Neuron (in vitro differentiated cells): ENCODE measurements around the gene GOLGB1.
"Not testable (repeated sequence)": the region's sequence is repeated elsewhere in the genome, so short reads cannot be mapped to it uniquely, and the experiment has no call there.

ENCODE experiments used
- H2AFZ ChIP-seq: one replicate; pipeline ENCODE4 v1.6.1; 2013; ENCODE audit warnings: low read depth, mild to moderate bottlenecking, inconsistent platforms, low read length, moderate library complexity
- H3K27me3 ChIP-seq: one replicate; pipeline ENCODE4 v1.6.1; 2013; ENCODE audit warnings: low read length; ENCODE audit not compliant: insufficient read depth
- H3K36me3 ChIP-seq: one replicate; pipeline ENCODE4 v1.6.1; 2013; ENCODE audit warnings: low read length; ENCODE audit not compliant: insufficient read depth
- H3K4me1 ChIP-seq: one replicate; pipeline ENCODE4 v1.6.1; 2013; ENCODE audit warnings: low read length; ENCODE audit not compliant: insufficient read depth
- H3K4me3 ChIP-seq: 2 replicates; pipeline ENCODE4 v1.5.1; 2013; ENCODE audit warnings: mild to moderate bottlenecking, low read length, moderate library complexity
- H3K9me3 ChIP-seq: one replicate; pipeline ENCODE4 v1.6.1; 2013; ENCODE audit warnings: low read length

GOLGB1 gene

GRCh38 chr3:121749276-121750086 is at the start of gene GOLGB1:
GOLGB1 (minus strand) TSS chr3:121749741; CDS start chr3:121730971, 18,770 bp downstream.
- H3K27me3 ChIP-seq, result no peaks in the 10 kb centered on the region
- peak within 1 kb of the TSS; percentile 81 for H3K4me3 ChIP-seq
- no peaks in the 10 kb centered on the region for H3K9me3 ChIP-seq
- H3K36me3 ChIP-seq, result no peaks in the 10 kb centered on the region
- peaks cover 17% of the 10 kb centered on the region for H3K4me1 ChIP-seq
- peak within 1 kb of the TSS; percentile 22 for H2AFZ ChIP-seq

- H3K36me3 ChIP-seq, result peaks cover 28% of the 10 kb centered on the region
Observed at GRCh38 chr3:121796970-121797369, 47.4 kb upstream of the GOLGB1 start.

GRCh38 chr3:121794264-121794983 is 44.9 kb upstream of the GOLGB1 start:
- H3K36me3 ChIP-seq, result peaks cover 37% of the 10 kb centered on the region

More at GRCh38 chr3:121796970-121797369, 47.4 kb upstream of the GOLGB1 start:
- H3K27me3 ChIP-seq, result no peaks in the 10 kb centered on the region
- H3K4me1 ChIP-seq, result no peaks in the 10 kb centered on the region
- H3K9me3 ChIP-seq, result no peaks in the 10 kb centered on the region
- H2AFZ ChIP-seq, result no peak overlapping the region
- H3K4me3 ChIP-seq, result no peak overlapping the region

GRCh38 chr3:121793078-121793477 is 43.5 kb upstream of the GOLGB1 start:
- H3K36me3 ChIP-seq, result peaks cover 37% of the 10 kb centered on the region
- no peak overlapping the region for H2AFZ ChIP-seq
- H3K4me1 ChIP-seq, result no peaks in the 10 kb centered on the region
- no peaks in the 10 kb centered on the region for H3K27me3 ChIP-seq
- no peak overlapping the region for H3K4me3 ChIP-seq
- no peaks in the 10 kb centered on the region for H3K9me3 ChIP-seq

More at GRCh38 chr3:121794264-121794983, 44.9 kb upstream of the GOLGB1 start:
- H3K4me1 ChIP-seq, result no peaks in the 10 kb centered on the region
- H3K27me3 ChIP-seq, result no peaks in the 10 kb centered on the region
- no peaks in the 10 kb centered on the region for H3K9me3 ChIP-seq
- H2AFZ ChIP-seq, result no peak overlapping the region
- H3K4me3 ChIP-seq, result no peak overlapping the region

- H3K9me3 ChIP-seq, result no peaks in the 10 kb centered on the region
- H3K27me3 ChIP-seq, result no peaks in the 10 kb centered on the region
- H3K4me1 ChIP-seq, result no peaks in the 10 kb centered on the region
- H2AFZ ChIP-seq, result no peak overlapping the region
- peaks cover 67% of the 10 kb centered on the region for H3K36me3 ChIP-seq
- no peak overlapping the region for H3K4me3 ChIP-seq
Observed at GRCh38 chr3:121786485-121786884, 36.9 kb upstream of the GOLGB1 start.

- not testable (repeated sequence) for H3K4me1 ChIP-seq, H3K9me3 ChIP-seq, H3K4me3 ChIP-seq, H3K27me3 ChIP-seq, H2AFZ ChIP-seq
- peaks cover 80% of the 10 kb centered on the region for H3K36me3 ChIP-seq
Observed at GRCh38 chr3:121782784-121783183, 33.2 kb upstream of the GOLGB1 start.

GRCh38 chr3:121781611-121782010 is 32.1 kb upstream of the GOLGB1 start:
- Histone ChIP-seq H3K4me3 (no peak overlapping the region), H2AFZ (no peak overlapping the region), H3K9me3 (no peaks in the 10 kb centered on the region), H3K36me3 (peaks cover 79% of the 10 kb centered on the region), H3K4me1 (no peaks in the 10 kb centered on the region), H3K27me3 (no peaks in the 10 kb centered on the region)

- not testable (repeated sequence) for H2AFZ ChIP-seq, H3K9me3 ChIP-seq, H3K27me3 ChIP-seq, H3K4me3 ChIP-seq, H3K4me1 ChIP-seq
- H3K36me3 ChIP-seq, result peaks cover 63% of the 10 kb centered on the region
Observed at GRCh38 chr3:121775095-121775494, 25.6 kb upstream of the GOLGB1 start.

GRCh38 chr3:121769246-121769645 is 19.7 kb upstream of the GOLGB1 start:
- Histone ChIP-seq H3K9me3 (no peaks in the 10 kb centered on the region), H3K4me3 (no peak overlapping the region), H3K27me3 (no peaks in the 10 kb centered on the region), H3K4me1 (no peaks in the 10 kb centered on the region), H3K36me3 (peaks cover 36% of the 10 kb centered on the region), H2AFZ (no peak overlapping the region)

GRCh38 chr3:121768452-121768851 is 18.9 kb upstream of the GOLGB1 start:
- H3K4me1 ChIP-seq, result no peaks in the 10 kb centered on the region
- no peaks in the 10 kb centered on the region for H3K9me3 ChIP-seq
- H2AFZ ChIP-seq, result no peak overlapping the region
- no peak overlapping the region for H3K4me3 ChIP-seq
- H3K36me3 ChIP-seq, result peaks cover 28% of the 10 kb centered on the region
- no peaks in the 10 kb centered on the region for H3K27me3 ChIP-seq

- H3K9me3 ChIP-seq, result no peaks in the 10 kb centered on the region
- no peaks in the 10 kb centered on the region for H3K4me1 ChIP-seq
- no peaks in the 10 kb centered on the region for H3K36me3 ChIP-seq
- no peak overlapping the region for H3K4me3 ChIP-seq
- H2AFZ ChIP-seq, result no peak overlapping the region
- H3K27me3 ChIP-seq, result no peaks in the 10 kb centered on the region
Observed at GRCh38 chr3:121759541-121760202, 10.1 kb upstream of the GOLGB1 start.

- H3K36me3 ChIP-seq, result no peaks in the 10 kb centered on the region
- H3K4me3 ChIP-seq, result no peak overlapping the region
- no peaks in the 10 kb centered on the region for H3K4me1 ChIP-seq
Observed at GRCh38 chr3:121758727-121759450, 9.3 kb upstream of the GOLGB1 start.

More at GRCh38 chr3:121758727-121759450, 9.3 kb upstream of the GOLGB1 start:
- no peaks in the 10 kb centered on the region for H3K27me3 ChIP-seq
- H3K9me3 ChIP-seq, result no peaks in the 10 kb centered on the region
- no peak overlapping the region for H2AFZ ChIP-seq
